GM21737 (cell line): ENCODE results near the gene RNF31.
A peak's percentile ranks its signal among the peaks of the same experiment; 100 is the strongest.

Experiments
- ATAC-seq: cut with Tn5 transposase; IDR thresholded peaks from one replicate; pipeline ENCODE4 v1.9.1; 2021; ENCODE audit warnings: mild to moderate bottlenecking, moderate library complexity; ENCODE audit not compliant: unreplicated experiment

The RNF31 gene

DNA sequence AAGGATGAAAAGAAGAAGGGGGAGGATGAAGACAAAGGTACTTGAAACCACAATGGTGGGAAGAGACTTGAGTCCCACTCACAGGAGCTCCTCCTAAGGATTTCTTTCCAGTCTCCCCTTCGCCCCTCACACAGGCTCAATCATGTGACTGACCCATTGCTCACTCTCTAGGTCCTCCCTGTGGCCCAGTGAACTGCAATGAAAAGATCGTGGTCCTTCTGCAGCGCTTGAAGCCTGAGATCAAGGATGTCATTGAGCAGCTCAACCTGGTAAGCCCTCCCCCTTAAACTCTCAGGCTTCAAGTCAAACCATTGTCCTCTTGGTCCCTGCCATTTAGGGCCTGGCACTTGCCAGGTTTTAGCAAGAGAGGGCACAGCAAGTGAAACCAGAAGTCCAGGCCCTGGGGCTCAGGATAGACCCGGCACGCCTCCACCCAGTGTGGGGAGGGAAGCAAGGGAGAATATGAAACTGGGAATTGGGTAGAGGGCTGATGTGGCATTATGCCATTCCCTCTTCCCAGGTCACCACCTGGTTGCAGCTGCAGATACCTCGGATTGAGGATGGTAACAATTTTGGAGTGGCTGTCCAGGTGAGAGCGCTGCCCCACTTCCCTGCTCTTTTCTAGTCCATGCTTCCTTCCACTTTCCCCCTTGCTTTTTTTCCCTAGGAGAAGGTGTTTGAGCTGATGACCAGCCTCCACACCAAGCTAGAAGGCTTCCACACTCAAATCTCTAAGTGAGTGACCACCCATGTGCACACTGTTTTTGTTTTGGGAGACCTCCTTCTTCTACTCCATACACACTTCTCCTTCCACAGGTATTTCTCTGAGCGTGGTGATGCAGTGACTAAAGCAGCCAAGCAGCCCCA is 9.5 kb upstream of the RNF31 start:
- ATAC-seq = no peak

DNA sequence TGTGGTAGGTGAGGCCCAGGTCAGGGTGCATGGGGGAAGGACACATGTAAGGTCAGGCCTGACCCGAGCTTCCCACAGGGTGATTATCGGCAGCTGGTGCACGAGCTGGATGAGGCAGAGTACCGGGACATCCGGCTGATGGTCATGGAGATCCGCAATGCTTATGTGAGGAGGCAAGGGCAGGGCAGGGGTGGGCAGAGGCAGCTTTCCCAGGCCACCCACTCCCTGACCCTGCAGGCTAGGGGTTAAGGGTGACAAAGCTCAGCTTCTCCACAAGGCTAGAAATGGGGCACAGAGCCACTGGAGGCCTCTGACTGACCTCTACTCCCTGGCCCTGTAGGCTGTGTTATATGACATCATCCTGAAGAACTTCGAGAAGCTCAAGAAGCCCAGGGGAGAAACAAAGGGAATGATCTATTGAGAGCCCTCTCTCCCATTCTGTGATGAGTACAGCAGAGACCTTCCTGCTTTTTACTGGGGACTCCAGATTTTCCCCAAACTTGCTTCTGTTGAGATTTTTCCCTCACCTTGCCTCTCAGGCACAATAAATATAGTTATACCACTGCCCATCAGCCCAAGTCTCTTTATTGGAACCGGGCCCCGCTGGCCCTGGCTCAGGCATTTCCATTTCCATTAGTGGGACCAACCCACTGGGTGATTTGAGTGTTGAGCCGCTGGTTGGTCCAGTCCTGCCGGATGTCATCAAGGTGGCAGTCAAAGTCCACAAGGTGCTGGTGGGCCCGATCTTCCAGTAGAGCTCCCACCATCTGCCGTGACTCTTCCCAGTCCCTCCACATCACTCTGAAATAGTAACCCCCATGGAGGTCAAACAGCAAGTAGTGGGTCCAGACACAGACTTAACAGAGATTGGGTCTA is 8.7 kb upstream of the RNF31 start:
- no peak for ATAC-seq

DNA sequence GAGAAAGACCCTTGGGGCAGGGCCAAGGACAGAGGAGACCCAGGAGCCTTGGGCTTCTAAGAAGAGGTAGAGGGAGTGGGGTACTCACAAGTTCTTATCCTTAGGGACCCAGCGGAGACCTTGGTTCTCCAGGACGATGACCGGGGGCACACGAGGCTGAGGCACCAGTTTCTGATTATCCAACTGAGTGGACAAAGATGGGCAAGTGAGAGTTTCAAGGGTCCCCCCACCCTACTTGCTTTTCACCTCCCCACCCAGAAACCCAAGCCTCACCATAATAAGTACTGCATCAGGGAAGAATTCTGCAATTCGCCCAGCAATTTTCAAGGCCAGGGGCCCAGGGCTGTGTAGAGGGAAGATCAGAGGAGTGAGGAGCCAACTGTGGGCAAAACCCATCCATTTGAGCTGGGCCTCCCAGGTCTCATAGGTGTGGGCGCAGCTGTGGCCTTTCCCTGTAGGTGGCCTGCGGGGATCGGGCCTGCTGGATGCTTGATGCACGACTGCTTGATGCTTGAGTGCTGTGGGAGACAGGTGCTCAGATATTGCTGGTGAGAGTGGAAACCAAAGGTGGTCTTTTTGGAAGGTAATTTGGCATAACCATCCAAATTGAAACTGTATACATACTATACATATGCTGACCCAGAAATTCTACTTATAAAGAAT is 7.9 kb upstream of the RNF31 start:
- ATAC-seq = no peak

DNA sequence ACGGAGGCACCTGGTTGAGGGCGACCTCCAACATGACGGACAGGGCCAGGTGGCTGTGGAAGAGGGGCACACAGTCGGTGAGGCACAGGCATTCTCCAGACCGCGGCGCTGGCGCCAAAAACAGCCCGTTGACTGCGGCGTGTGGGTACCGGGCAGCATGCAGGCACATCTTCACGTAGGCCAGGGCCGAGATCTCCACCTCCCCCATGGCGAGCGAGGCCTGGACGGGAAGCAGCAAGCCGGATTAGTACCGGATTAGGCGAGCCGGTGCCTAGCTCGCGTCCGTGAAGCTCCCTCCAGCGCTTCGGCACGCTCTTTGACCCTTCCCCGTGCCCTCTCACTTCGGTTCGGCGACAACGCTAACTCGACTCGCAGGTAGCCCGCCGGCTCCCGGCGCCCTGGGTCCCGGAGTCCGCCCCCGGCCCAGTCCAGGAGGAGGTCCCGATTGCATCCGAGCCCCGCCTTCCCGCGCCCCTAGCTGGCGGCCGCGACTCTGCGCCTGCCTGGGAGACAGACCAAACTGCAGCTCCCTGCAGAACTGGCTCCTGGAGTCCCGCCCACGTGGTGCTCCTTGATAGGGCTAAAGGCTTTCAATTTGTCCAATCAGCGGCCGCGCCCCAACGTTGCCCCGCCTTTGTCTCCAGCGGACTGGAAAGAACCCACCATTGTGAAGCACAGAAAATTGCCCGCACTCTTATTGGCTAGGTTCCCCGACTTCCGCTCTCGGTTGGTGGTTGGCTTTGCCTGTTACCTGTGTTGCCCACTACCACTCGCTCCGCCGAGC is 6.0 kb upstream of the RNF31 start, which contains the start of gene EMC9:
Gene EMC9 (minus strand): TSS at position 495 of the 784 bp plus-strand sequence. CDS start 287 bp downstream, at position 208.
- peak; percentile 80 for ATAC-seq

DNA sequence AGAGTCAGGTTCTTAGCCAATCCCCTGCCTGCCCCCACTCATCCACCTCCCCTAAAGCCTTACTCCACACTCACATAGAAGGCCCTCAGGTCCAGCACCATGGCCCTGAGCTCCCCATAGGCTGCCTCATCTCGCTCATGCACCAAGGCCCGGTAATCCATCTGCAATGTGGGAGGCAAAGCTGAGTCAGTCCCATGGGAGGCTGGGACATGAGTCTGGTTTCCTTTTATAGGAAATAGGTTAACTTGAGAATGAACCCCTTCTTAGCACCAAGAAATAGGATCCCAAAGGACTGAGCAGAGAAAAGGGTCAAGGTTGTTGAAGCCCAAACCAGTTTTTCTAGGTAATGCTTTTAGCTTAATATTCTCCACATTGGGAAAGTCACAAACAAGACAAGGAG is 3.8 kb upstream of the RNF31 start:
- no peak for ATAC-seq

DNA sequence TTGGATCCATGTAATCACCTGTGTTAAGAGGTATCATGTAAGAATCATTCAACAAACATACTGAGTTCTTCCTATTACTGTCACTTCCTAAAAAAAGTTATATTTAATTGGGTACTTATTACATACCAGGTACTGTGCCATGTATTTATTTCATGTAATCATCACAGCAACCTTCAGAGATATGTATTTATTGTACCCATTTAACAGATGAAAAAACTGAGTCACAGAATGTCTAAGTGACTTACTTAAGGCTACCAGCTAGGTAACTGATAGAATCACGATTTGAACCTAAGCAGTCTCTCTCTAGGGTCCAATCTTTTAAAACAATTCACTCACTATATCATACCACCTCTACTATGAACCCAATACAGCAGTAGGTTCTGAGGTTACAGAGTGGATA is 2.8 kb upstream of the RNF31 start:
- no peak for ATAC-seq

GRCh38 chr14:24145219-24145618 is 2.1 kb upstream of the RNF31 start:
- ATAC-seq = no peak

- ATAC-seq = no peak
These were observed 1.4 kb upstream of the RNF31 start for GRCh38 chr14:24145690-24146452.

- peak; percentile 63 for ATAC-seq
These were observed 783 bp upstream of the RNF31 start, which contains the start of gene PSME2 for GRCh38 chr14:24146453-24146977. PSME2 (minus strand) TSS chr14:24146610; CDS start chr14:24146581, 29 bp downstream.

DNA sequence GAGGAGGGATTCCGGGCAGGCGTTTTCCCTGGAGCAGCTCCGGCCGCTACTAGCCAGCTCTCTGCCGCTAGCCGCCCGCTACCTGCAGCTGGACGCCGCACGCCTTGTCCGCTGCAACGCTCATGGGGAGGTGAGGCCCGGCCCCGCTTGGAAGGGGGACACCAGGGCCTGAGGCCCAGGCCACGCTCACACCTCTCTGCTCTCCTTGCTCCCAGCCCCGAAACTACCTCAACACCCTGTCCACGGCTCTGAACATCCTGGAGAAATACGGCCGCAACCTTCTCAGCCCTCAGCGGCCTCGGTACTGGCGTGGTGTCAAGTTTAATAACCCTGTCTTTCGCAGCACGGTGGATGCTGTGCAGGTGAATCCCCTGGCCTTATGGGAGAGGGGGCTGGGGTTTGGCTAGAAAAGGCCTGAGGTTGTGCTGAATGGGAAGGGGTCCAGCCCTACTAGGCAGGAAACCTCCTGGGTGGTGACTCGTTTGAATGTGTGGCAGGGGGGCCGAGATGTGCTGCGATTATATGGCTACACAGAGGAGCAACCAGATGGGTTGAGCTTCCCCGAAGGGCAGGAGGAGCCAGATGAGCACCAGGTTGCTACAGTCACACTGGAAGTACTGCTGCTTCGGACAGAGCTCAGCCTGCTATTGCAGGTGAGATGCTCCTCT is 597 bp downstream of the RNF31 start:
- ATAC-seq = no peak

- no peak for ATAC-seq
These were observed 2.1 kb downstream of the RNF31 start for GRCh38 chr14:24149302-24149969.

GRCh38 chr14:24150061-24150460 is 2.8 kb downstream of the RNF31 start:
- ATAC-seq = no peak

DNA sequence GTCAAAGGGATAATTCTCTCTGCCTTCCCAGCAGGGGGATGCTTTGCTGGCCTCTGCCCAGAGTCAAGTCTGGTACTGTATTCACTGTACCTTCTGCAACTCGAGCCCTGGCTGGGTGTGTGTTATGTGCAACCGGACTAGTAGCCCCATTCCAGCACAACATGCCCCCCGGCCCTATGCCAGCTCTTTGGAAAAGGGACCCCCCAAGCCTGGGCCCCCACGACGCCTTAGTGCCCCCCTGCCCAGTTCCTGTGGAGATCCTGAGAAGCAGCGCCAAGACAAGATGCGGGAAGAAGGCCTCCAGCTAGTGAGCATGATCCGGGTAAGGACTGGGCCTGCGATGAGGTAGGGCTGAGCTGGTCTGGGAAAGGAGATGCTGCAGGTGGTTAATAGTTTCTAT is 3.3 kb downstream of the RNF31 start:
- no peak for ATAC-seq

- no peak for ATAC-seq
These were observed 3.7 kb downstream of the RNF31 start for GRCh38 chr14:24150993-24151392.

DNA sequence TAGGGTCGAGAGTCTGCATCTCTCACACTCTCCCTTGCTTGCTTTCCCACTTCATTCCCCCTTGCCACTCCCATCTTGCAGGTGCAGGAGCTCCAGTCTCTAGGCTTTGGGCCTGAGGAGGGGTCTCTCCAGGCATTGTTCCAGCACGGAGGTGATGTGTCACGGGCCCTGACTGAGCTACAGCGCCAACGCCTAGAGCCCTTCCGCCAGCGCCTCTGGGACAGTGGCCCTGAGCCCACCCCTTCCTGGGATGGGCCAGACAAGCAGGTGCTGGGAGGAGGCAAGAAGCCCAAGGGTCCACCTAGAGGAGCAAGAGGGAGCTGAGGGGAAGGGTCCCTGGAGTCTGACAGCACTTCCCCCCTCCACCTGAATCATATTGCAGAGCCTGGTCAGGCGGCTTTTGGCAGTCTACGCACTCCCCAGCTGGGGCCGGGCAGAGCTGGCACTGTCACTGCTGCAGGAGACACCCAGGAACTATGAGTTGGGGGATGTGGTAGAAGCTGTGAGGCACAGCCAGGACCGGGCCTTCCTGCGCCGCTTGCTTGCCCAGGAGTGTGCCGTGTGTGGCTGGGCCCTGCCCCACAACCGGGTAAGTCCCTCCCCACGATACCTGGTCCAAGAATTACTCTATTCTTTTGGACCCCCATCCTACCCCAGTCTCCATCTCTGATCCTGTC is 4.2 kb downstream of the RNF31 start:
- ATAC-seq = no peak

DNA sequence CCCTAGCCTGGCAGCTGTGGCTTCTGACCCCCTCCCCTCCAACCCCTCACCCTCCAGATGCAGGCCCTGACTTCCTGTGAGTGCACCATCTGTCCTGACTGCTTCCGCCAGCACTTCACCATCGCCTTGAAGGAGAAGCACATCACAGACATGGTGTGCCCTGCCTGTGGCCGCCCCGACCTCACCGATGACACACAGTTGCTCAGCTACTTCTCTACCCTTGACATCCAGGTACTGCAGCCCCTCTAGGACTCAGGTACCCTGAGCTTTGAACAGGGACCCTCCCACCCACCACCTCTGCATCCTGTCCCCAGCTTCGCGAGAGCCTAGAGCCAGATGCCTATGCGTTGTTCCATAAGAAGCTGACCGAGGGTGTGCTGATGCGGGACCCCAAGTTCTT is 7.8 kb downstream of the RNF31 start:
- no peak for ATAC-seq

GRCh38 chr14:24156840-24157239 is 9.5 kb downstream of the RNF31 start:
- ATAC-seq = no peak

DNA sequence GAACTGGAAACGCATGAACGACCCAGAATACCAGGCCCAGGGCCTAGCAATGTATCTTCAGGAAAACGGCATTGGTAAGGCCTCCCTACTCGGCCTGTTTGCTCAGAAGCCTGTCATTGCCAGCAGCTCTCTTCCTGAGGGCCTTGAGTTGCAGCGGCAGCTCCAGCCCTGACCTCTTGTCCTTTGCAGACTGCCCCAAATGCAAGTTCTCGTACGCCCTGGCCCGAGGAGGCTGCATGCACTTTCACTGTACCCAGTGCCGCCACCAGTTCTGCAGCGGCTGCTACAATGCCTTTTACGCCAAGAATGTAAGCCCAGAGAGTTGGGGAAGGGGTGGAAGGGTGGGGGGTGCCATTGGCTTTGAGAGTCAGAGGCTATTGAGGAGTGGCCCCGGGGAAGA is 10.0 kb downstream of the RNF31 start:
- no peak for ATAC-seq
